ENCODE data around the gene RPF1. TPM values are rescaled to one million over a fixed set of nuclear protein-coding genes. Genes with fewer than 3 reads are reported as not detected.

Gene RPF1
- total and polyA plus RNA-seq, 10 of the 15 experiments (the other 5 are each of a cell fraction or from before 2014, with no cell fraction given): 37.0 to 97.5 (median 56.2) TPM

DNA sequence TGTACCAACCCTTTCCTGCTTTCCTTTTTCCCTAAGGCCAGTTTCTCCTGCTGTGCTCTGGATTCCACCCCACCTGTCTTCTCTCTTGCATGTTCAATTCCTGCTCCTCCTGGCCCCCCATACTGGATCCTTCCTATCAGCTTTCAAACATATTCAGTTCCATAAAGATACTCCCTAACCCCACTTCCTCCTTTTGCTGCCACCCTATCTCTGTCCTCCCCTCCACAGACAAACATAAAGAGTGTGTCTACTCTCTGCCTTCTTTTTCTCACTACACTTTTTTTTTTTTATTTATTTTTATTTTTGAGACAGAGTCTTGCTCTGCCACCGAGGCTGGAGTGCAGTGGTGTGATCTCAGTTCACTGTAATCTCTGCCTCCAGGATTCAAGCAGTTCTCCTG lies 16.9 kb upstream of the RPF1 start:
- H3K79me2 ChIP-seq (ENCODE audit: control insufficient read depth, insufficient read depth, low read length): no peaks in the 10 kb centered on the region
- intact Hi-C loops (cut with micrococcal nuclease; ENCODE audit: unreplicated experiment) (no loop called here), in situ Hi-C loops (cut with MboI) (no loop called here)
- no peak overlapping the region for H3K9ac ChIP-seq (ENCODE audit: control insufficient read depth, insufficient read depth, low read length)
- DNase-seq (ENCODE audit: low read depth, low spot score) (no peak), ATAC-seq (no peak), FAIRE-seq (no peak)
- no peak overlapping the region for H3K27ac ChIP-seq (ENCODE audit: control insufficient read depth, insufficient read depth)
- RAD21 ChIA-PET (ENCODE audit: unreplicated experiment): no interaction called here
- H4K20me1 ChIP-seq (ENCODE audit: control insufficient read depth, insufficient read depth): no peaks in the 10 kb centered on the region
- H3K4me1 ChIP-seq (ENCODE audit: control insufficient read depth, insufficient read depth, low read length): no peaks in the 10 kb centered on the region
- H3K4me2 ChIP-seq (ENCODE audit: control insufficient read depth, insufficient read depth): no peak overlapping the region
- no peaks in the 10 kb centered on the region for H3K27me3 ChIP-seq (replicated peaks in 1 of 2; ENCODE audit: control insufficient read depth in 2 of 2, insufficient read depth in 2 of 2, low read length in 1 of 2)
- POLR2A ChIA-PET: interaction anchor here (1.5 kb wide), 1 partner anchor 112 kb away, joined by 3 read pairs; the partner anchor contains the start of gene CTBS
- H2AFZ ChIP-seq (ENCODE audit: control insufficient read depth, low read depth, low read length): no peak overlapping the region
- no peaks in the 10 kb centered on the region for H3K36me3 ChIP-seq (ENCODE audit: control insufficient read depth in 2 of 2, insufficient read depth in 2 of 2, low read length in 1 of 2)
- BruUV-seq (replicated peaks): no TSS peak
- H3K9me3 ChIP-seq (replicated peaks; ENCODE audit: control insufficient read depth, insufficient read depth, low read length): no peaks in the 10 kb centered on the region
- H3K4me3 ChIP-seq: no peak overlapping the region
- SMC1A ChIA-PET (ENCODE audit: uncharacterized antibody, unreplicated experiment): interaction anchor here (1.2 kb wide), 1 partner anchor 17 kb away, joined by 3 read pairs; the partner anchor contains the start of gene RPF1
- TF ChIP-seq EZH2 (IDR thresholded peaks at IDR 0.05; ENCODE audit: borderline replicate concordance, control insufficient read depth, low read depth, low read length): no peak
- TF ChIP-seq ETV6 (conservative IDR thresholded peaks at IDR 0.05 in 1 of 2, IDR thresholded peaks at IDR 0.05 in 1 of 2; ENCODE audit: borderline replicate concordance in 1 of 2, low read depth in 1 of 2): no peak
- no peak for TF ChIP-seq JUNB (IDR thresholded peaks at IDR 0.05)
- TF ChIP-seq SUPT20H (IDR thresholded peaks at IDR 0.05; ENCODE audit: borderline replicate concordance, control insufficient read depth, low read depth, low read length): no peak
- no peak for TF ChIP-seq FOXM1 (IDR thresholded peaks at IDR 0.05; ENCODE audit: low read depth, low read length)
- TF ChIP-seq PBX3 (IDR thresholded peaks at IDR 0.05; ENCODE audit: insufficient replicate concordance, low read depth, low read length): no peak
- TF ChIP-seq SRF (IDR thresholded peaks at IDR 0.05; ENCODE audit: low read depth in 2 of 2, low read length in 2 of 2): no peak
- CTCF ChIA-PET: interaction anchor here (0.6 kb wide), 1 partner anchor 10 kb away, joined by 3 read pairs; no protein-coding TSS in a partner anchor
- 0% methylated on average over 1 of the region's 1 CpG for WGBS (ENCODE audit: insufficient coverage, insufficient replicate concordance, low lambda C conversion rate, missing lambda C conversion rate)

Data from GM12878 (cell line).